Measurements from ENCODE around the gene LONP1.

Gene LONP1

GRCh38 chr19:5677136-5677535 is 42.8 kb downstream of the LONP1 start:
- no peak for DNase-seq

- no peak for DNase-seq
Measured at GRCh38 chr19:5676772-5677105, 43.2 kb downstream of the LONP1 start.

- peak; percentile 35 to 63 for DNase-seq
Measured at GRCh38 chr19:5676105-5676771, 43.7 kb downstream of the LONP1 start.

- no peak for DNase-seq
Measured at GRCh38 chr19:5674714-5675113, 45.2 kb downstream of the LONP1 start.

GRCh38 chr19:5673752-5674151 is 46.2 kb downstream of the LONP1 start:
- DNase-seq: no peak

GRCh38 chr19:5672708-5673459 is 47.1 kb downstream of the LONP1 start:
- no peak for DNase-seq

- DNase-seq: no peak
Measured at GRCh38 chr19:5671600-5671999, 48.3 kb downstream of the LONP1 start.

- DNase-seq: no peak
Measured at GRCh38 chr19:5669212-5669611, 50.7 kb downstream of the LONP1 start.

GRCh38 chr19:5667751-5668271 is 52.1 kb downstream of the LONP1 start:
- no peak for DNase-seq

GRCh38 chr19:5666921-5667610 is 52.9 kb downstream of the LONP1 start:
- DNase-seq: no peak

- no peak for DNase-seq
Measured at GRCh38 chr19:5665781-5666513, 54.0 kb downstream of the LONP1 start.

GRCh38 chr19:5664515-5664914 is 55.4 kb downstream of the LONP1 start:
- DNase-seq: no peak

- no peak for DNase-seq
Measured at GRCh38 chr19:5663904-5664303, 56.0 kb downstream of the LONP1 start.

- DNase-seq: no peak
Measured at GRCh38 chr19:5661483-5661882, 58.5 kb downstream of the LONP1 start.

- no peak for DNase-seq
Measured at GRCh38 chr19:5655412-5655811, 64.5 kb downstream of the LONP1 start.

- no peak for DNase-seq
Measured at GRCh38 chr19:5654931-5655330, 65.0 kb downstream of the LONP1 start.

- no peak for DNase-seq
Measured at GRCh38 chr19:5652261-5652660, 67.7 kb downstream of the LONP1 start.

- DNase-seq: no peak
Measured at GRCh38 chr19:5651361-5651760, 68.6 kb downstream of the LONP1 start.

- no peak for DNase-seq
Measured at GRCh38 chr19:5648464-5648863, 71.5 kb downstream of the LONP1 start.

GRCh38 chr19:5646703-5647102 is 73.2 kb downstream of the LONP1 start:
- no peak for DNase-seq

- DNase-seq: no peak
Measured at GRCh38 chr19:5645409-5645808, 74.5 kb downstream of the LONP1 start.

- no peak for DNase-seq
Measured at GRCh38 chr19:5644037-5644436, 75.9 kb downstream of the LONP1 start.

GRCh38 chr19:5643060-5643459 is 76.9 kb downstream of the LONP1 start:
- no peak for DNase-seq

All from NCI-H524 (cell line).